K562 (cell line): ENCODE measurements around the gene ABCG1. TPM values are rescaled to one million over a fixed set of nuclear protein-coding genes. Genes with fewer than 3 reads are reported as not detected.

Experiments
- ATAC-seq: fragments of 200-7000 bp; cut with Tn5 transposase; 3 replicates; pipeline ENCODE4 v1.9.1; 2020; ENCODE audit warnings: moderate library complexity
- BruUV-seq: library from RNA; stranded (reverse); fragments of 400-500 nt; replicated peaks from 2 replicates; lab custom pipeline; 2021; lab: Mats Ljungman, UMichigan
- CTCF ChIA-PET: fragments of 300-600 bp; formaldehyde crosslinking; extraction: SDS; loops from one replicate; lab custom pipeline; 2021; ENCODE audit warnings: low intra/inter-chr PET ratio; lab: Yijun Ruan, JAX
- POLR2A ChIA-PET: fragments of 300-600, 350-650 bp; sonication (Branson Sonifier 250); formaldehyde crosslinking; extraction: SDS; loops from one replicate; lab custom pipeline; 2021; ENCODE audit warnings: antibody characterized with exemption, inconsistent platforms; lab: Yijun Ruan, JAX
- DNase-seq, 4 experiments: peaks; one replicate each; pipeline versions ENCODE4 v3.0.0 to v3.0.0-alpha.2; 2011 to 2018; ENCODE audit warnings: low spot score in 3 of 4, mixed read lengths in 3 of 4; ENCODE audit errors: extremely low read depth in 1 of 4
- FAIRE-seq: peaks from 2 replicates; lab custom pipeline; 2011; peaks lifted over from hg19 to GRCh38; lab: Jason Lieb, UNC
- H2AFZ ChIP-seq: 2 replicates; pipeline ENCODE4 v1.6.0; 2011; ENCODE audit warnings: low read depth, low read length, control low read depth, inconsistent platforms
- H3K27ac ChIP-seq: fragments of 200-600 bp; 3 replicates; pipeline ENCODE4 v1.8.0; 2011; ENCODE audit warnings: low read depth, mild to moderate bottlenecking, control low read depth, inconsistent platforms, low read length, moderate library complexity, mixed read lengths; ENCODE audit errors: extremely low read depth
- H3K27me3 ChIP-seq, 2 experiments: fragments of 300-600 bp in 1 of 2; 2 replicates in 1 of 2; 3 replicates in 1 of 2; pipeline versions ENCODE4 v1.6.0 to v1.8.0; 2011; ENCODE audit warnings: inconsistent platforms in 2 of 2, low read length in 2 of 2, mild to moderate bottlenecking in 1 of 2, mixed read lengths in 1 of 2, moderate library complexity in 1 of 2; ENCODE audit not compliant: control insufficient read depth in 2 of 2, insufficient read depth in 2 of 2
- H3K36me3 ChIP-seq: fragments of 300-600 bp; 3 replicates; pipeline ENCODE4 v1.8.0; 2011; ENCODE audit warnings: mild to moderate bottlenecking, low read length, inconsistent platforms; ENCODE audit not compliant: control insufficient read depth, insufficient read depth
- H3K4me1 ChIP-seq, 2 experiments: fragments of 200-600 bp in 1 of 2; replicated peaks in 1 of 2; 2 replicates in 1 of 2; 3 replicates in 1 of 2; pipeline versions ENCODE4 v1.5.1 to v1.8.0; 2011; ENCODE audit warnings: inconsistent platforms in 2 of 2, low read length in 2 of 2, mild to moderate bottlenecking in 1 of 2, mixed read lengths in 1 of 2, moderate library complexity in 1 of 2; ENCODE audit not compliant: control insufficient read depth in 2 of 2, insufficient read depth in 2 of 2
- H3K4me2 ChIP-seq: 2 replicates; pipeline ENCODE4 v1.6.1; 2011; ENCODE audit warnings: low read length, control low read depth, inconsistent platforms, mixed read lengths; ENCODE audit not compliant: insufficient read depth
- H3K4me3 ChIP-seq: fragments of 200-600 bp; sonication (generic), shearing (Covaris generic); 2 replicates; pipeline ENCODE4 v1.5.1; 2016; ENCODE audit warnings: control low read depth, inconsistent platforms
- H3K79me2 ChIP-seq: fragments of 200-600 bp; 3 replicates; pipeline ENCODE4 v1.8.0; 2011; ENCODE audit warnings: low read length, inconsistent platforms; ENCODE audit not compliant: control insufficient read depth, insufficient read depth
- H3K9ac ChIP-seq, 2 experiments: 2 replicates each; pipeline versions ENCODE4 v1.6.0 to v1.6.1; 2011; ENCODE audit warnings: low read depth in 2 of 2, low read length in 2 of 2, control low read depth in 1 of 2, inconsistent platforms in 1 of 2, mild to moderate bottlenecking in 1 of 2, mixed read lengths in 1 of 2; ENCODE audit not compliant: insufficient read depth in 1 of 2
- H3K9me1 ChIP-seq: one replicate; pipeline ENCODE4 v1.6.0; 2011; ENCODE audit warnings: inconsistent platforms, mild to moderate bottlenecking, low read length, moderate library complexity; ENCODE audit not compliant: control insufficient read depth, insufficient read depth
- H3K9me3 ChIP-seq: replicated peaks from 2 replicates; pipeline ENCODE4 v1.5.1; 2011; ENCODE audit warnings: low read depth, low read length, inconsistent platforms; ENCODE audit not compliant: control insufficient read depth, insufficient read depth
- H4K20me1 ChIP-seq: replicated peaks from 2 replicates; pipeline ENCODE4 v1.6.1; 2011; ENCODE audit warnings: low read length, inconsistent platforms, mixed read lengths; ENCODE audit not compliant: control insufficient read depth, insufficient read depth
- AFF4 ChIP-seq: sonication (generic); formaldehyde crosslinking; IDR thresholded peaks from 2 replicates; pipeline ENCODE4 v1.8.0; 2023; ENCODE audit warnings: mild to moderate bottlenecking, missing genetic modification reagents
- HNRNPH1 ChIP-seq: fragments of 200-400 bp; formaldehyde crosslinking; optimal IDR thresholded peaks from 2 replicates; pipeline ENCODE3; 2017; ENCODE audit warnings: low read depth, mild to moderate bottlenecking, low read length, moderate library complexity
- MCM2 ChIP-seq: fragments of 450-650 bp; IDR thresholded peaks from 2 replicates; pipeline ENCODE4 v1.6.1; 2017; ENCODE audit warnings: low read depth, mild to moderate bottlenecking
- SP2 ChIP-seq: IDR thresholded peaks from 2 replicates; pipeline ENCODE4 v1.6.1; 2011; ENCODE audit warnings: mild to moderate bottlenecking, low read depth, low read length, moderate library complexity; ENCODE audit not compliant: poor library complexity, severe bottlenecking; ENCODE audit errors: extremely low read depth
- TEAD1 ChIP-seq, 2 experiments: fragments of 450-650 bp in 1 of 2; sonication (generic) in 1 of 2; formaldehyde crosslinking; IDR thresholded peaks; 2 replicates each; pipeline versions ENCODE4 v1.4.0 to v1.8.0; 2020 to 2022; ENCODE audit warnings: mild to moderate bottlenecking in 2 of 2, missing genetic modification reagents in 1 of 2
- ZBTB1 ChIP-seq: sonication (generic); formaldehyde crosslinking; IDR thresholded peaks from 2 replicates; pipeline ENCODE4 v1.8.1; 2023; ENCODE audit warnings: missing genetic modification reagents, low read depth, mild to moderate bottlenecking, borderline replicate concordance
- ZNF395 ChIP-seq: fragments of 200-800 bp; sonication (Bioruptor generic); IDR thresholded peaks from 2 replicates; pipeline ENCODE4 v1.6.1; 2017; ENCODE audit warnings: missing genetic modification characterization, missing compliant biosample characterization
- WGBS: fragments of 100-300 bp; shearing (Covaris generic); methylation state at CpG from one replicate; pipeline ENCODE4 v1.1.6; 2016; ENCODE audit warnings: low coverage, mixed read lengths; ENCODE audit not compliant: insufficient coverage; ENCODE audit errors: missing lambda C conversion rate; 5-methylcytosine and 5-hydroxymethylcytosine counted together
- in situ Hi-C: fragments of 300-500 bp; cut with MboI; formaldehyde crosslinking; loops from 4 replicates; pipeline ENCODE4 v1.15.0; 2018; ENCODE audit warnings: inconsistent platforms, mixed read lengths
- intact Hi-C: fragments of 100-400 bp; cut with micrococcal nuclease; formaldehyde crosslinking; loops from 2 replicates; pipeline ENCODE4 v1.14.2; 2022
- polyA plus RNA-seq, 8 experiments: library from polyadenylated mRNA; depleted of rRNA in 4 of 8; stranded (reverse) in 5 of 8; unstranded in 3 of 8; fragments of >200 nt; fragmentation: Nextera tagmentation in 2 of 8; fragmentation: Illumina TruSeq in 1 of 8; extraction: Ambion mirVana in 2 of 8; extraction: Trizol in 1 of 8; gene quantifications; 2 replicates each; pipeline versions ENCODE4 v1.2.1 to v1.2.3, GENCODE V29; 2011 to 2014; ENCODE audit warnings: inconsistent platforms in 1 of 8, missing spikeins in 1 of 8
- total RNA-seq, 7 experiments: library from RNA; depleted of rRNA in 6 of 7; stranded (reverse); fragments of >200 nt in 6 of 7; fragmentation: Illumina TruSeq in 2 of 7; extraction: Trizol in 2 of 7; gene quantifications; 2 replicates each; pipeline versions ENCODE4 v1.2.1 to v1.2.3, GENCODE V29; 2011 to 2021; ENCODE audit warnings: low replicate concordance in 1 of 7
- TF ChIP-seq, protein P1 (sequence below): sonication (generic); formaldehyde crosslinking; IDR thresholded peaks from 2 replicates; pipeline ENCODE4 v1.8.0; 2022; ENCODE audit warnings: mild to moderate bottlenecking, low read depth, missing genetic modification reagents
- TF ChIP-seq, protein P2 (sequence below): fragments of 450-650 bp; IDR thresholded peaks from 2 replicates; pipeline ENCODE4 v1.6.1; 2017; ENCODE audit warnings: antibody characterized with exemption, mild to moderate bottlenecking
- TF ChIP-seq, protein P3 (sequence below): fragments of 250-450 bp; sonication (Bioruptor Pico); IDR thresholded peaks from 2 replicates; pipeline ENCODE4 v1.8.0; 2022; ENCODE audit warnings: moderate library complexity, mild to moderate bottlenecking, inconsistent platforms

The ABCG1 gene
- total and polyA plus RNA-seq, 9 of the 15 experiments (the other 6 are each of a cell fraction or from before 2014, with no cell fraction given) = 0.04 to 0.09 TPM; not detected in 7

DNA sequence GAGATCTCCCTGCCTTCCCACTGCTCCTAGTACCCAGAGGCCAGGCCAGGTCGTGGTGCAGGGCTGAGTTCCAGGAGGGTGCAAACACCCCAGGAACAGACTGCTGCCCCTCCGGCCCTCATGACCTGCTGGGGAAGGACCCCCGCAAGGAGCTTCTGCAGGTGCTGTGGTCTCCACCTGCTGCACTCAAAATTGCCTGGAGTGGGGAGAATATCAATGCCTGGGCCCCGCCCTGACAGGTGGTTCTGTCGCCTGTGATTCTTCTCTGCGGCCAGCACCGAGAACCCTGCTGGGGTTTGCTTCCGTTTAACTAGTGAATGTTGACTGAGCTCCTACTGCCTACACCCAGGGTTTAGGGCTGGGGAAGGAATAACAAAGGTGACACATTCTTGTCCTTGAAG, 98.4 kb downstream of the ABCG1 start:
- WGBS = 2% methylated on average over 8 of the region's 8 CpGs
- BruUV-seq = no TSS peak
- H3K4me1 ChIP-seq = no peaks in the 10 kb centered on the region
- no peaks in the 10 kb centered on the region for H3K36me3 ChIP-seq
- no peak overlapping the region for H3K4me3 ChIP-seq
- H4K20me1 ChIP-seq = 0 out of 2 replicates have a peak, but pooled peaks cover 12% of the 10 kb centered on the region
- peaks cover 53 to 86% of the 10 kb centered on the region in 2 experiments for H3K27me3 ChIP-seq
- DNase-seq (no peak), FAIRE-seq (no peak), ATAC-seq (no peak)
- ChIA-PET CTCF (no interaction called here), POLR2A (interaction anchor here (0.7 kb wide), 1 partner anchor 60 kb away, joined by 3 read pairs; no protein-coding TSS in a partner anchor)
- H3K9me1 ChIP-seq = no peaks in the 10 kb centered on the region
- H3K4me2 ChIP-seq = no peak overlapping the region
- intact Hi-C loops (no loop called here), in situ Hi-C loops (loop anchor here (10.0 kb wide), 1 partner anchor 127 kb away; no protein-coding TSS in a partner anchor)
- no peak overlapping the region for H3K27ac ChIP-seq
- H3K79me2 ChIP-seq = no peaks in the 10 kb centered on the region
- H2AFZ ChIP-seq = no peak overlapping the region
- H3K9ac ChIP-seq = no peak overlapping the region
- H3K9me3 ChIP-seq = no peaks in the 10 kb centered on the region
- TF ChIP-seq ZBTB1 (CRISPR knock-in tag) = no peak
- TF ChIP-seq, protein P1, sequence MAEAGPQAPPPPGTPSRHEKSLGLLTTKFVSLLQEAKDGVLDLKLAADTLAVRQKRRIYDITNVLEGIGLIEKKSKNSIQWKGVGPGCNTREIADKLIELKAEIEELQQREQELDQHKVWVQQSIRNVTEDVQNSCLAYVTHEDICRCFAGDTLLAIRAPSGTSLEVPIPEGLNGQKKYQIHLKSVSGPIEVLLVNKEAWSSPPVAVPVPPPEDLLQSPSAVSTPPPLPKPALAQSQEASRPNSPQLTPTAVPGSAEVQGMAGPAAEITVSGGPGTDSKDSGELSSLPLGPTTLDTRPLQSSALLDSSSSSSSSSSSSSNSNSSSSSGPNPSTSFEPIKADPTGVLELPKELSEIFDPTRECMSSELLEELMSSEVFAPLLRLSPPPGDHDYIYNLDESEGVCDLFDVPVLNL (CRISPR knock-in tag) = no peak
- TF ChIP-seq MCM2 = no peak
- no peak for TF ChIP-seq SP2
- no peak for TF ChIP-seq AFF4 (CRISPR knock-in tag)
- TF ChIP-seq ZNF395 (CRISPR knock-in tag) = no peak
- TF ChIP-seq HNRNPH1 = no peak
- TF ChIP-seq, protein P2, sequence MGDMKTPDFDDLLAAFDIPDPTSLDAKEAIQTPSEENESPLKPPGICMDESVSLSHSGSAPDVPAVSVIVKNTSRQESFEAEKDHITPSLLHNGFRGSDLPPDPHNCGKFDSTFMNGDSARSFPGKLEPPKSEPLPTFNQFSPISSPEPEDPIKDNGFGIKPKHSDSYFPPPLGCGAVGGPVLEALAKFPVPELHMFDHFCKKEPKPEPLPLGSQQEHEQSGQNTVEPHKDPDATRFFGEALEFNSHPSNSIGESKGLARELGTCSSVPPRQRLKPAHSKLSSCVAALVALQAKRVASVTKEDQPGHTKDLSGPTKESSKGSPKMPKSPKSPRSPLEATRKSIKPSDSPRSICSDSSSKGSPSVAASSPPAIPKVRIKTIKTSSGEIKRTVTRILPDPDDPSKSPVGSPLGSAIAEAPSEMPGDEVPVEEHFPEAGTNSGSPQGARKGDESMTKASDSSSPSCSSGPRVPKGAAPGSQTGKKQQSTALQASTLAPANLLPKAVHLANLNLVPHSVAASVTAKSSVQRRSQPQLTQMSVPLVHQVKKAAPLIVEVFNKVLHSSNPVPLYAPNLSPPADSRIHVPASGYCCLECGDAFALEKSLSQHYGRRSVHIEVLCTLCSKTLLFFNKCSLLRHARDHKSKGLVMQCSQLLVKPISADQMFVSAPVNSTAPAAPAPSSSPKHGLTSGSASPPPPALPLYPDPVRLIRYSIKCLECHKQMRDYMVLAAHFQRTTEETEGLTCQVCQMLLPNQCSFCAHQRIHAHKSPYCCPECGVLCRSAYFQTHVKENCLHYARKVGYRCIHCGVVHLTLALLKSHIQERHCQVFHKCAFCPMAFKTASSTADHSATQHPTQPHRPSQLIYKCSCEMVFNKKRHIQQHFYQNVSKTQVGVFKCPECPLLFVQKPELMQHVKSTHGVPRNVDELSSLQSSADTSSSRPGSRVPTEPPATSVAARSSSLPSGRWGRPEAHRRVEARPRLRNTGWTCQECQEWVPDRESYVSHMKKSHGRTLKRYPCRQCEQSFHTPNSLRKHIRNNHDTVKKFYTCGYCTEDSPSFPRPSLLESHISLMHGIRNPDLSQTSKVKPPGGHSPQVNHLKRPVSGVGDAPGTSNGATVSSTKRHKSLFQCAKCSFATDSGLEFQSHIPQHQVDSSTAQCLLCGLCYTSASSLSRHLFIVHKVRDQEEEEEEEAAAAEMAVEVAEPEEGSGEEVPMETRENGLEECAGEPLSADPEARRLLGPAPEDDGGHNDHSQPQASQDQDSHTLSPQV = no peak
- no peak for TF ChIP-seq TEAD1 (CRISPR knock-in tag; IDR thresholded peaks at IDR 0.05)
- TF ChIP-seq, protein P3, sequence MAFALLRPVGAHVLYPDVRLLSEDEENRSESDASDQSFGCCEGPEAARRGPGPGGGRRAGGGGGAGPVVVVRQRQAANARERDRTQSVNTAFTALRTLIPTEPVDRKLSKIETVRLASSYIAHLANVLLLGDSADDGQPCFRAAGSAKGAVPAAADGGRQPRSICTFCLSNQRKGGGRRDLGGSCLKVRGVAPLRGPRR (CRISPR knock-in tag) = no peak
